H1 (cell line): ENCODE data around the gene SPOP. TPM values are rescaled to one million over a fixed set of nuclear protein-coding genes. Genes with fewer than 3 reads are reported as not detected.

Experiments used
- CTCF ChIA-PET: fragments of 300-600 bp; sonication (Branson Sonifier 250); formaldehyde crosslinking; loops from one replicate; lab custom pipeline; 2021; ENCODE audit not compliant: partially characterized antibody; lab: Charles Lee
- POLR2A ChIA-PET: fragments of 300-600 bp; sonication (Branson Sonifier 250); formaldehyde crosslinking; loops from one replicate; lab custom pipeline; 2021; ENCODE audit warnings: inconsistent platforms; ENCODE audit not compliant: partially characterized antibody; lab: Charles Lee
- DNase-seq, 2 experiments: peaks; one replicate each; pipeline versions ENCODE4 v3.0.0 to v3.0.0-alpha.2; 2010 to 2022; ENCODE audit warnings: low spot score in 2 of 2, low read depth in 1 of 2, mixed read lengths in 1 of 2
- FAIRE-seq: peaks from 2 replicates; lab custom pipeline; 2011; peaks lifted over from hg19 to GRCh38; lab: Jason Lieb, UNC
- H2AFZ ChIP-seq: 2 replicates; pipeline ENCODE4 v1.8.1; 2012; ENCODE audit warnings: low read length, inconsistent platforms
- H2AK5ac ChIP-seq: 2 replicates; pipeline ENCODE4 v1.6.1; 2013; ENCODE audit warnings: low read depth, low read length
- H2BK120ac ChIP-seq: replicated peaks from 2 replicates; pipeline ENCODE3; 2013; ENCODE audit warnings: low read depth, low read length, inconsistent platforms
- H2BK12ac ChIP-seq: 2 replicates; pipeline ENCODE4 v1.6.1; 2013; ENCODE audit warnings: low read depth, low read length
- H2BK15ac ChIP-seq: 2 replicates; pipeline ENCODE4 v1.6.1; 2013; ENCODE audit warnings: low read length
- H2BK20ac ChIP-seq: 2 replicates; pipeline ENCODE4 v1.6.1; 2013; ENCODE audit warnings: low read length
- H2BK5ac ChIP-seq: 2 replicates; pipeline ENCODE4 v1.6.1; 2013; ENCODE audit warnings: low read depth, low read length
- H3K14ac ChIP-seq: 2 replicates; pipeline ENCODE4 v1.6.1; 2013; ENCODE audit warnings: inconsistent platforms; ENCODE audit not compliant: insufficient read length
- H3K18ac ChIP-seq: 2 replicates; pipeline ENCODE4 v1.6.1; 2013; ENCODE audit warnings: low read length; ENCODE audit errors: extremely low read depth
- H3K23ac ChIP-seq: 2 replicates; pipeline ENCODE4 v1.6.1; 2013; ENCODE audit warnings: inconsistent platforms; ENCODE audit not compliant: insufficient read length
- H3K23me2 ChIP-seq: 2 replicates; pipeline ENCODE4 v1.6.1; 2013; ENCODE audit warnings: low read depth, low read length
- H3K27ac ChIP-seq: 2 replicates; pipeline ENCODE4 v1.6.1; 2011; ENCODE audit warnings: low read depth, low read length, inconsistent platforms
- H3K27me3 ChIP-seq, 4 experiments: replicated peaks in 1 of 4; 1 replicate in 1 of 4; 2 replicates in 3 of 4; pipeline versions ENCODE4 v1.6.1 to v1.8.1; 2011 to 2013; ENCODE audit warnings: low read length in 3 of 4, mild to moderate bottlenecking in 3 of 4, inconsistent platforms in 2 of 4, mixed read lengths in 2 of 4, moderate library complexity in 1 of 4; ENCODE audit not compliant: control insufficient read depth in 3 of 4, insufficient read depth in 3 of 4; ENCODE audit errors: extremely low read depth in 1 of 4
- H3K36me3 ChIP-seq, 4 experiments: 2 replicates each; pipeline versions ENCODE4 v1.6.1 to v1.8.1; 2011 to 2013; ENCODE audit warnings: mild to moderate bottlenecking in 4 of 4, low read length in 3 of 4, moderate library complexity in 2 of 4, control low read depth in 1 of 4, inconsistent platforms in 1 of 4; ENCODE audit not compliant: insufficient read depth in 4 of 4, control insufficient read depth in 2 of 4
- H3K4ac ChIP-seq: replicated peaks from 2 replicates; pipeline ENCODE3; 2013; ENCODE audit warnings: low read length, low read depth, mixed read lengths, inconsistent platforms; ENCODE audit not compliant: insufficient read length
- H3K4me1 ChIP-seq, 4 experiments: replicated peaks in 1 of 4; 1 replicate in 1 of 4; 2 replicates in 3 of 4; pipeline versions ENCODE4 v1.6.1 to v1.8.1; 2011 to 2013; ENCODE audit warnings: low read length in 3 of 4, inconsistent platforms in 2 of 4, mixed read lengths in 1 of 4; ENCODE audit not compliant: insufficient read depth in 4 of 4, control insufficient read depth in 3 of 4
- H3K4me2 ChIP-seq, 2 experiments: 2 replicates each; pipeline versions ENCODE4 v1.6.1 to v1.8.1; 2011 to 2013; ENCODE audit warnings: low read depth in 2 of 2, low read length in 2 of 2, control low read depth in 1 of 2, inconsistent platforms in 1 of 2, mild to moderate bottlenecking in 1 of 2; ENCODE audit not compliant: insufficient read depth in 1 of 2
- H3K4me3 ChIP-seq, 4 experiments: fragments of 200-600, 300-600 bp in 1 of 4; sonication (generic), shearing (Covaris generic), sonication (Bioruptor Twin) in 1 of 4; 2 replicates each; pipeline versions ENCODE4 v1.5.1 to v1.8.1; 2011 to 2016; ENCODE audit warnings: low read length in 4 of 4, low read depth in 3 of 4, control low read depth in 2 of 4, inconsistent platforms in 2 of 4, mild to moderate bottlenecking in 2 of 4, mixed read lengths in 1 of 4, moderate library complexity in 1 of 4; ENCODE audit not compliant: insufficient read depth in 2 of 4; ENCODE audit errors: extremely low read depth in 1 of 4
- H3K56ac ChIP-seq: replicated peaks from 2 replicates; pipeline ENCODE3; 2013; ENCODE audit warnings: low read depth, mild to moderate bottlenecking, mixed read lengths, low read length, inconsistent platforms; ENCODE audit not compliant: insufficient read length
- H3K79me1 ChIP-seq: 2 replicates; pipeline ENCODE4 v1.6.1; 2013; ENCODE audit warnings: low read depth, low read length, control low read depth
- H3K79me2 ChIP-seq, 2 experiments: 2 replicates each; pipeline versions ENCODE4 v1.6.1 to v1.8.1; 2012 to 2013; ENCODE audit warnings: low read length in 2 of 2, mild to moderate bottlenecking in 2 of 2, inconsistent platforms in 1 of 2; ENCODE audit not compliant: insufficient read depth in 2 of 2, control insufficient read depth in 1 of 2
- H3K9ac ChIP-seq, 4 experiments: replicated peaks in 1 of 4; 1 replicate in 1 of 4; 2 replicates in 3 of 4; pipeline versions ENCODE4 v1.6.1 to v1.8.1; 2011 to 2013; ENCODE audit warnings: low read depth in 3 of 4, low read length in 3 of 4, control low read depth in 2 of 4, mild to moderate bottlenecking in 2 of 4, moderate library complexity in 2 of 4, inconsistent platforms in 1 of 4; ENCODE audit errors: extremely low read depth in 1 of 4
- H3K9me3 ChIP-seq, 2 experiments: 2 replicates each; pipeline versions ENCODE4 v1.6.1 to v1.8.1; 2012 to 2013; ENCODE audit warnings: mild to moderate bottlenecking in 2 of 2, moderate library complexity in 2 of 2, control low read depth in 1 of 2, inconsistent platforms in 1 of 2, low read depth in 1 of 2, low read length in 1 of 2, mixed read lengths in 1 of 2; ENCODE audit not compliant: insufficient read depth in 2 of 2
- H4K20me1 ChIP-seq, 2 experiments: replicated peaks in 1 of 2; 2 replicates each; pipeline versions ENCODE3 to v1.8.1; 2011 to 2013; ENCODE audit warnings: inconsistent platforms in 2 of 2, low read length in 2 of 2, mild to moderate bottlenecking in 1 of 2; ENCODE audit not compliant: insufficient read depth in 2 of 2, control insufficient read depth in 1 of 2
- H4K5ac ChIP-seq: 2 replicates; pipeline ENCODE4 v1.6.1; 2013; ENCODE audit warnings: low read length, low read depth, mixed read lengths, inconsistent platforms; ENCODE audit not compliant: insufficient read length
- H4K8ac ChIP-seq: 2 replicates; pipeline ENCODE4 v1.8.0; 2013; ENCODE audit warnings: mild to moderate bottlenecking, moderate library complexity, low read length, inconsistent platforms; ENCODE audit not compliant: insufficient read depth; ENCODE audit errors: extremely low read depth
- H4K91ac ChIP-seq: replicated peaks from 2 replicates; pipeline ENCODE3; 2013; ENCODE audit warnings: low read length, mixed read lengths, inconsistent platforms; ENCODE audit not compliant: insufficient read length
- WGBS, 2 experiments: shearing (Covaris generic) in 1 of 2; methylation state at CpG; one replicate each; pipeline versions ENCODE4 v1.1.6 to v1.1.7; 2013 to 2015; ENCODE audit warnings: low lambda C conversion rate in 2 of 2, mixed read lengths in 2 of 2, inconsistent platforms in 1 of 2, low coverage in 1 of 2, missing lambda C conversion rate in 1 of 2; ENCODE audit not compliant: insufficient replicate concordance in 2 of 2, insufficient coverage in 1 of 2, insufficient read length in 1 of 2; ENCODE audit errors: extremely low coverage in 1 of 2, missing lambda C conversion rate in 1 of 2; 5-methylcytosine and 5-hydroxymethylcytosine counted together
- polyA plus RNA-seq, 7 experiments: library from polyadenylated mRNA; depleted of rRNA in 3 of 7; stranded (reverse) in 5 of 7; unstranded in 2 of 7; fragments of >200 nt in 5 of 7; fragments of 200-250 nt in 2 of 7; gene quantifications; 1 replicate in 5 of 7; 2 replicates in 1 of 7; 4 replicates in 1 of 7; pipeline versions ENCODE4 v1.2.1 to v1.2.3, GENCODE V29; 2011 to 2013; ENCODE audit warnings: missing spikeins in 2 of 7, mixed read lengths in 2 of 7
- total RNA-seq: library from RNA; stranded (reverse); fragmentation: NEBNext Ultra II Directional; extraction: Animal tissue kit (Norgen Biotek cat#: 25700); gene quantifications from 2 replicates; pipeline ENCODE4 v1.2.1, GENCODE V29; 2021
- TF ChIP-seq, protein P1 (sequence below): IDR thresholded peaks from 2 replicates; pipeline ENCODE4 v1.6.1; 2012; ENCODE audit warnings: inconsistent platforms

Gene SPOP
- total and polyA plus RNA-seq, 2 of the 8 experiments (the other 6 are each of a cell fraction or from before 2014, with no cell fraction given) = 13.3 to 25.6 TPM

DNA sequence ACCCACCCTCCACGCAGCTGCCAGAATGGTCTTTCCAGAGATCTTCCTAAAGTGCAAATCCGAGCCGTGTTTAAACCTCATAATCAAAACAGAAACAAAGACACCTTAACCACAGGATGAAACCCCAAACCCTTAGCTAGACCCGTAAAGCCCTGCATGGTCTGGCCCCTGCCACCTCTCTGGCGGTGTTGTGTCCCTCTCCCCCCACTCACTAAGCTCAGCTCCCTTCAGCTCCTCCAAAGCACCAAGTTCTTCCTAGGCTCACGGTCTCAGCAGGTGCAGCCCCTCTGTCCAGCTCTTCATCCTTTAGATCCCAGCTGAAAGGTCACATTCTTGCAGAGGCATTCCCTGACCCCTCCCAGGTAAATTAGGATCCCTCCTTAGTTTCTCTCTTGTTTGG lies 106.6 kb downstream of the SPOP start:
- WGBS, 2 experiments = 85% methylated on average over 6 of the region's 6 CpGs; no CpG with 5 or more reads in 1 of the 2 experiments
- TF ChIP-seq, protein P1, sequence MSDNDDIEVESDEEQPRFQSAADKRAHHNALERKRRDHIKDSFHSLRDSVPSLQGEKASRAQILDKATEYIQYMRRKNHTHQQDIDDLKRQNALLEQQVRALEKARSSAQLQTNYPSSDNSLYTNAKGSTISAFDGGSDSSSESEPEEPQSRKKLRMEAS = no peak

More for the DNA sequence above, 106.6 kb downstream of the SPOP start:
- CTCF ChIA-PET = interaction anchor here (0.6 to 10.3 kb wide), 20 partner anchors 8 to 426 kb away, joined by 3 to 310 read pairs (median 4); partner anchors contain the start of genes KAT7 and SLC35B1
- Histone ChIP-seq H3K79me1 (no peaks in the 10 kb centered on the region), H3K36me3 (no peaks in the 10 kb centered on the region), H3K79me2 (no peaks in the 10 kb centered on the region), H3K4me3 (no peak overlapping the region), H3K23ac (no peak overlapping the region), H2BK20ac (no peak overlapping the region), H3K9ac (no peak overlapping the region), H2BK15ac (no peak overlapping the region), H2AK5ac (0 out of 2 replicates have a peak overlapping the region, but pooled peaks have one; percentile 30), H2BK120ac (no peak overlapping the region), H3K27me3 (peaks cover 0 to 5% (median 2%) of the 10 kb centered on the region in 4 experiments; a peak in 4 of 7 replicates), H2AFZ (no peak overlapping the region), H2BK12ac (no peak overlapping the region), H4K91ac (no peak overlapping the region), H3K4me2 (no peak overlapping the region), H3K56ac (no peak overlapping the region), H4K20me1 (no peaks in the 10 kb centered on the region), H3K18ac (no peak overlapping the region), H3K14ac (no peak overlapping the region), H4K8ac (no peak overlapping the region), H3K27ac (no peak overlapping the region), H3K4me1 (peaks cover 0 to 18% (median 4%) of the 10 kb centered on the region in 4 experiments; a peak in 4 of 7 replicates), H3K4ac (no peak overlapping the region), H2BK5ac (no peak overlapping the region), H4K5ac (no peak overlapping the region), H3K9me3 (no peaks in the 10 kb centered on the region), H3K23me2 (peaks cover 6% of the 10 kb centered on the region; the same call in 1 of the 2 replicates)
- FAIRE-seq (no peak), DNase-seq (no peak)
- POLR2A ChIA-PET = interaction anchor here (0.6 to 3.0 kb wide), 8 partner anchors 15 to 192 kb away, joined by 3 to 12 read pairs (median 4); partner anchors contain the start of genes FAM117A and SLC35B1
